ENCODE results near the gene GLUD1.

DNA sequence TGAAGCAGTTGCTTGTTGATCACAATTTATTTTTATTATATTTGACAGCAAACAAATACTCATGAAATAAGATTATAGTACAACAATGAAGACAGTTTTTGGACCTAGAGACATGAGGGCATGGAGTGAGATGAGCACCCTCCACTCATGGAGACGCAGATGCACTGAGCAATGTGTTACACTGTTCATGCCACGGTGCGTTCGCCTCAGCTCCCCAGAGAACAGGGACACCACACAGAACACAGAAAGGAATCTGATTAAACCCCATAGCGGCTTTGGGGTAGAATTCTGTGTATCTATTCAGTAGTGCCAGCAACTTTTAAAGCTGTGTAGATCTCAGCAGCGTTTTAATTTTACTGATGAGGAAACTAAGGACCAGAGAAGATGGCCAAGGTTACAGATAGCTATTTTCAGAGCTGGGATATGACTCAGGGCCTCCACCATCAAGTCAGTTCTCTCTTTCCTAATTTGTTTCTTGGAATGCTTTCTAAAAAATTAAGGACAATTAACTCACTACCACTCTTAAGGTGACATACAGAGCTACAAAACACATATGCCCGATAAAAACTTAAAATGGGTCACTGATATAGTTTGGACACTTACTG, 41.0 kb downstream of the GLUD1 start:
- TF ChIP-seq, protein P1, sequence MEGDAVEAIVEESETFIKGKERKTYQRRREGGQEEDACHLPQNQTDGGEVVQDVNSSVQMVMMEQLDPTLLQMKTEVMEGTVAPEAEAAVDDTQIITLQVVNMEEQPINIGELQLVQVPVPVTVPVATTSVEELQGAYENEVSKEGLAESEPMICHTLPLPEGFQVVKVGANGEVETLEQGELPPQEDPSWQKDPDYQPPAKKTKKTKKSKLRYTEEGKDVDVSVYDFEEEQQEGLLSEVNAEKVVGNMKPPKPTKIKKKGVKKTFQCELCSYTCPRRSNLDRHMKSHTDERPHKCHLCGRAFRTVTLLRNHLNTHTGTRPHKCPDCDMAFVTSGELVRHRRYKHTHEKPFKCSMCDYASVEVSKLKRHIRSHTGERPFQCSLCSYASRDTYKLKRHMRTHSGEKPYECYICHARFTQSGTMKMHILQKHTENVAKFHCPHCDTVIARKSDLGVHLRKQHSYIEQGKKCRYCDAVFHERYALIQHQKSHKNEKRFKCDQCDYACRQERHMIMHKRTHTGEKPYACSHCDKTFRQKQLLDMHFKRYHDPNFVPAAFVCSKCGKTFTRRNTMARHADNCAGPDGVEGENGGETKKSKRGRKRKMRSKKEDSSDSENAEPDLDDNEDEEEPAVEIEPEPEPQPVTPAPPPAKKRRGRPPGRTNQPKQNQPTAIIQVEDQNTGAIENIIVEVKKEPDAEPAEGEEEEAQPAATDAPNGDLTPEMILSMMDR (conservative IDR thresholded peaks at IDR 0.05 in 1 of 2, IDR thresholded peaks at IDR 0.05 in 1 of 2; ENCODE audit: low read depth in 1 of 2, low read length in 2 of 2) = no peak
- no peak for TF ChIP-seq EZH2 (IDR thresholded peaks at IDR 0.05; ENCODE audit: low read length, missing control alignments)

Measured in fibroblast of lung (primary cell).